Measurements from ENCODE around the gene TMEM267.
"Not testable (repeated sequence)": the region's sequence is repeated elsewhere in the genome, so short reads cannot be mapped to it uniquely, and the experiment has no call there.

TMEM267 gene

GRCh38 chr5:43441575-43441974 is 42.1 kb downstream of the TMEM267 start:
- not testable (repeated sequence) for DNase-seq

DNA sequence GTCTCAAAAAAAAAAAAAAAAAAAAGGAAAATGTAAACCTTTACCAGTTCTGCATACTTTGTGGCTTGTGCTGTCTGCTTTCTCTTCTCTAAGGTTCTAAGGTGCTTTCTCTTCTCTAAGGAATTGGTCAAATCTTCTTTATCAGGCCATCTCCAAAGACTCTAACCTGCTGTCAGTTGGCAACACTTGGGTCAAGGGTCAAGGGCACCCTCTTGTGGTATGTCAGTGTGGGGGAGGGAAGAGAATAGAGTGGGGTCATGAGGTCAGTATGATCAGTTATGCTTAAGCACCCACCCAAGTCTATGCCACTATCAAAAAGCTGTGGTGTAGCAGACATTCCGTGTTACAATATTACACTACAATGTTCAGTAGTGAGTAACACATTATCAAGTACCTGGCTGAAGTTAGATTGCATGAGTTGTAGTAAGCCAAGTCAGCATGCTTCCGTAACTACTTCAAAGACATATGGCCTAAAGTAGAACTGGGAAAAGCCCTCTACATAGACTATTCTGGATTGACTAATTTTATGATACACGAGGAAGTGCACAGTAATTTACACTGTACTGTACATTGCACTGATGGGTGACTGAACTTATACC is 46.5 kb downstream of the TMEM267 start:
- no peak for DNase-seq

DNA sequence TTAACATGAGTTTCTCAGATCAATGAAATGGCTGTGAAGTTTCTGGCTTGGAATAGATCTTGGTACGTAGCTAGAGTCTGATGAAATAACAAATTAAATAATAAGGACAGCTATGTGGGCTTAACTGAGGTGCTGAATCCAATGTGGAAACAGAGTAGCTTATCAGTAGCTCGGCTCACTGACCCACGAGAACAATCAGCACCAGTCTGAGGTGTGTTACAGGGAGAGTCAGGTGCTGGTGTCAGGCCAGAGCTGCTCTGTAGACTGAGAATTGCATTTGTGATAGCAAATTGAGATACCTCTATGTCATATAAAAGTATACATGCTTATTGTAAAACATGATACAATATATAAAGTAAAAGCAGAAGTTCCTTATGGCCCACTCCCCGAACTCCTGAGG is 50.3 kb downstream of the TMEM267 start:
- no peak for DNase-seq

DNA sequence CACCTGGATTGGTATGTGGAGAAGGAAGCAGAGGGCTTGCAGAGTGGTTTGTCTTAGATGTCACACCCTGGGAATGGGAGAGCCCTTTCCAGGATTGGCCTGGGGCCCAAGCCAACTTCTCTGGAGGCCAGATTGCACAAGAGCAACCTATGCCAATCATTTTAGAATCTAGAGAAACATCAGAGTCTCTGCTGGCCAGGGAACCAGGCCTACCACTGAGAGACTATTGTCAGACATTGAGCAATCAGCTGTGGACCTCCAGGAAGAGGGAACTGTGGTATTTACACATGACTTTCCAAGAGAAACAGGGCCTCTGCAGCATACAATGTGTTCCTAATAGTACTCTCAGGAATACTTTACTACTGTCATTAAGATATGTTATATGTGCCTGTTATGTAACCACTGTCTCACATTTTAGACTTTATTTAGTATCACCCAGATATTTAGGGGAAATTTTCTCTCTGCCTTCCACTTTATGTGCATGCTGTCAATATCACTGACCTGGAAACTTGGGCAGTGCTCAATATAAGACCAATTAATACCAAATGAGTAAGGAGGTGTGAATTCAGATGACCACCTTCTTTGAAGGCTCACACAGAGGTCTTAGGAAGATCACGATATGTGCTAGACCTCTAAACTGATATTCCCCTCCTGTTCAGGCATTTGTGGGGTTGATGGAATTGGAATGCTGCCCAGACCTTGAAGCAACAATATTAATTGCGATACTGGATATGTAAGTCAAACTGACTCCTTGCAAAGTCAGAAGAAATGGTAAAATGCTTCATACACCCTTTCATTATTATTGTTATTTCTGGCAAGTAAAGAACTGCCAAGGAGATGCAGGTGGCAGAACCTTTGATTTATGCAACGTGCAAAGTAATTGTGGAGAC is 50.9 kb downstream of the TMEM267 start:
- DNase-seq, result no peak

GRCh38 chr5:43429706-43430105 is 54.0 kb downstream of the TMEM267 start:
- no peak for DNase-seq

- DNase-seq, result no peak
Observed at GRCh38 chr5:43429016-43429415, 54.6 kb downstream of the TMEM267 start.

- DNase-seq, result no peak
Observed at GRCh38 chr5:43427306-43427705, 56.4 kb downstream of the TMEM267 start.

- no peak for DNase-seq
Observed at GRCh38 chr5:43425983-43426382, 57.7 kb downstream of the TMEM267 start.

DNA sequence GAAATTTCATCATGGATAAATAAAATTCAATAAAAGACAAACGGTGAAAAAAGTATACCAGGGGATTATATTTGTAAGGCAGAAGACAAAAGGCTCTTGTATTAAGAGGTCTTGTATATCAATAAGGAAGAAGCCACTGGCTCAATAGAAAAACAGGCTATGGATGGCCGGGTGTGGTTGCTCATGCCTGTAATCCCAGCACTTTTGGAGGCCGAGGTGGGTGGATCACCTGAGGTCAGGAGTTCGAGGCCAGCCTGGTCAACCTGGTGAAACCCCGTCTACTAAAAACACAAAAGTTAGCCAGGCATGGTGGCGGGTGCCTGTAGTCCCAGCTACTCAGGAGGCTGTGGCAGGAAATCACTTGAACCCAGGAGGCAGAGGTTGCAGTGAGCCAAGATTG is 60.6 kb downstream of the TMEM267 start:
- not testable (repeated sequence) for DNase-seq

GRCh38 chr5:43422143-43422542 is 61.5 kb downstream of the TMEM267 start:
- DNase-seq, result no peak

DNA sequence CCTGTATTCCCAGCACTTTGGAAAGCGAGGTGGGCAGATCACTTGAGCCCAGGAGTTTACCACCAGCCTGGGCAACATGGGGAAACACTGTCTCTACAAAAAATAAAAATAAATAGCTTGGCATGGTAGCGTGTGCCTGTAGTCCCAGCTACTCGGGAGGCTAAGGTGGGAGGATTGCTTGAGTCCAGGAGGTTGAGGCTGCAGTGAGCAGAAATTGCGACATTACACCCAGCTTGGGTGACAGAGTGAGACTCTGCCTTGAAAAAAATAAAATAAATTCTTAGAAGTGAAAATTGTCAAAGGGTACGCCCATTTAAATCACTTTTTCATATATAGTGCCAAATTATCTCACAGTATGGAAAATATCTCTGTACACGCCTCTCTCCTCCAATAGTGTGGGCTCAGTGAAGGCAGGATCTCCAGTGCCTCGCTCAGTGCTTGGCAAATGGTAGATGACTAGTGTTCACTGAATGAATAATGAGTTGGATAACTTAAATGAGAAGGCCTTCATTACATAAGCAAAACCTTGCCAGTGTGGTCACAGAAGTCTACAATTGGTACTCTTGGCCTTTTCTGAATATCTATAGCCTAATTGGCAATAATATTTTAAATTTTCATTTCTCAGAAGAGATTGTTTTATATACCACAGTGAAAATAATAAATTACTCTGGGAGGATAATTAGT is 62.1 kb downstream of the TMEM267 start:
- no peak for DNase-seq

DNA sequence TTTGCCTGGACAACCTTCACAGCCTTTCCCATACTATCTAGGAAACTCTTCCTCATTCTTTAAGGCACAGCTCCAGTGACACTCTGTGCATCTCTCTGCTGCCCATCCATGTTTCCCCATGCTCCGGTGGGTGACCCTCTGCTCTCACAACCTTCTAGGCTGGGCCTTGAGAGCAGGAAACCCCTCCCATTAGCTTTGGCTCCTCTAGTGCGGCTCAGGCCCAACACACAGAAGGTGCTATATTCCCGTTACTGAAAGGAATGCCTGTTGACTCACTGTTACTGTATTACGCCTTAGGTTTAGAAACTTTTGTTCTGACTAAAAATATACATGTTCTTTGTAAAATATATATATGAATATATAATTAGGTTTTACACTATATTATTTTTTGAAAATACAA is 63.4 kb downstream of the TMEM267 start:
- DNase-seq, result no peak

DNA sequence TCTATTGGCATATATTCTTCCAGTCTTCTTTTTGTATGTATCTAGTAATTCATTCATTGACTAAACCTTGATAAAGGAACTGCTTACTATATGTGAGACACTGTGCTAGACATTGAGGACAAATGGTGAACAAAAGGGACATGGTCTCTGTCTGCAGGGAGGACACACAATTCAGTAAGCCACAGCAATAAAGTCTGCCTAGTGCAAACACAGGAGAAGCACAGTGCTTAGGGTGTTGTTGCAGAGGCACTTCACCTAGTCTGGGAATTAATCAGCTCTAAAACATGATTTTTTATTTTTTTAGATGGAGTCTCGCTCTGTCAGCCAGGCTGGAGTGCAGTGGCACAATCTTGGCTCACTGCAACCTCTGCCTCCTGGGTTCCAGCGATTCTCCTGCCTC is 65.1 kb downstream of the TMEM267 start:
- no peak for DNase-seq

DNA sequence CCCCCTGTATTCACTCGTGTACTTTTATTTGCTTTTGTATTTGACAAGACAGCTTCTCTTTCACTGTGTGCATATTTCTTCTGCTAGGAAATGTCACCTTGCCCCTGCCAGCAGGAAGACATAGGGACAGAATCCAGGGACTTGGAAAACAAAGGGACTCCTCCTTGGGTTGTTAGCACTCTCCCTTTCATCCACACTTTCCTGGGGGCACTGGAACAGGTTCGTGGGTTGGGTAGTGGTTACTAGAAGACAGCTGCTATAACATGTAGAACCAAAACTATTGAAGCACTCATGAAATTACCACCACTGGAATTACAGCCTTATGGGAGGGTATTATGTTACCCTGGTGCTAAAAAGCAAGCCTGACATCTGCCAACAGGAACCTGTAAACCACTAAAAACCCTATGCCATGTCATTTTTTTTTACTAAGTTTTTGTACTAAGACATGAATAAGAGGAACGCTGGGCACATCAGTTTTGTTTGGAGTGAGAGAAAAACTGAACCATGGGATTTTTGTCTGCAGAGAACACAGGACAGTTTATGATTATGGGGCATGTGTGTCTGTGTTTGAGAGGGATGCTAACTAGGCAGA is 66.8 kb downstream of the TMEM267 start:
- no peak for DNase-seq

DNA sequence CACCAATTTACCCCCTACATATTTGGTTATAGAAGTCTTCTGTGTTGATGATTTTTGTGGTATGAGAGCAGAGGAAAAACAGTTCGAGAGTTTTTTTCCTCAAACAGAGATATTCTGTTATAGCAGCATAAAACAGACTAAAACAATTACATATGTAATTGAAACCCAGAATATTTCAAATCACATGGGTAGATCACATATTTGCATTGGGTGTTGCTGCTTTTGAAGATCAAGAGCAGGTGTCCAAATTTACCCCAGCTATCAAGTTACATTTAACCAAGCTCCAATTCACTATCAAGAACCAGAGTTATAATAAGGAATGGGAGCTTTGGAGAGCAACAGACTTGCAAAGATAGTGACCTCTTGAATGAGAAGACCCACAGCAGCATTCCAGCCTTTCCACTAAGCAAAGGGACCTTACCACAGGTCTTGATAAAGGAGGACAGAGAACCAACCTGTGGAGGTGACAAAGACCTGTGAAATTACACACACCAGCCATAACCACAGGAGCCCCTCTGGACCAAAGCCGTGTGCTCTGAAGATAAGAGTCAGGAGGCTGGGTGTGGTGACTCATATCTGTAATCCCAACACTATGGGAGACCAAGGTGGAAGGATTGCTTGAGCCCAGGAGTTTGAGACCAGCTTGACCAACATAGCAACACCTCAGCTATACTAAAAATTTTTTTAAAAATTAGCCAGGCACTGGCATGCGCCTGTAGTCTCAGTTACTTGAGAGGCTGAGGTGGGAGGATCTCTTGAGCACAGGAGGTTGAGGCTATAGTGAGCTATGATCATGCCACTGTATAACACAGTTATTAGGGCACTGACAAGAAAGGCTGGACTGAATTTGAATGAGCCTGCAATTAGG is 67.5 kb downstream of the TMEM267 start:
- DNase-seq, result no peak

- DNase-seq, result no peak
Observed at GRCh38 chr5:43413966-43414365, 69.7 kb downstream of the TMEM267 start.

DNA sequence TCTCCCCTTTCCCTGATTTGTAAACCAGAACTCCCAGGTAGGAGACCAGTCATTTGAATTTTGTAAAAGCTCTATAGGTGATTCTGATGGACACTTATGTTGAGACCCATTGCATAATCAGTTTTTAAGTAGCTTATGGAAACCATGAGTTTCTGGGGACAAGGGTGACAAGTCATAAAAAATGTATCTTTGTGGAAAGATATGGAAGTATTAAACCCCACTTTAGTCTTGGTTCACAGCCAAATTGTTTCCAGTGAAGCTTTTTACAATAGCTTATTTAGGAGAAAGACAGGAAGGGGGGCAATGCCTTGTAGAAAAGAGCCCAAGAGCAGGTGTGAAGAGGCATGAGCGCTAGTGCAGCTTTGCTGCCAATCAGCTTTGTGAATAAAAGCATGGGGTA is 71.0 kb downstream of the TMEM267 start:
- no peak for DNase-seq

DNA sequence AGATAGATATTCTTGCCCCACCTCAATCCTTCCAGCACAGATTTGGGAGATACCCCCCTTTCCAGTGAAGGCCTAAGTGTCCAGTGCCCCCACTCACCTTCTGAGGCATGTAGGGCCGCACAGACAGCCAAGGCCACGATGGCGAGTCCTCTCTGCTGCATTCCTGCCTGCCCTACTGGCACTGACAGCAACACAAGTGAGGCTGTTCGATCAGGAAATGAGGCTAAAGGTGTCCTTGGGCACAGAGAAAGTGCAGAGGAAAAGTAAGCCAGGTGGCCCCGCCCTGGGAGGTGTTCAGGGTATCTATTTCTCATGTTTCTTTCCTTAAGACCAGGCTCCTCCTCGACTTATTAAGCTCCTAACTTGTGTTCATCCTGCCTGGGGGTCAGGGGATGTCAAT is 71.5 kb downstream of the TMEM267 start, which contains the start of gene CCL28:
CCL28 (minus strand) TSS at position 236 of the 400 bp plus-strand sequence; CDS start at position 161, 75 bp downstream.
- no peak for DNase-seq

- no peak for DNase-seq
Observed at GRCh38 chr5:43411495-43411894, 72.2 kb downstream of the TMEM267 start.

DNA sequence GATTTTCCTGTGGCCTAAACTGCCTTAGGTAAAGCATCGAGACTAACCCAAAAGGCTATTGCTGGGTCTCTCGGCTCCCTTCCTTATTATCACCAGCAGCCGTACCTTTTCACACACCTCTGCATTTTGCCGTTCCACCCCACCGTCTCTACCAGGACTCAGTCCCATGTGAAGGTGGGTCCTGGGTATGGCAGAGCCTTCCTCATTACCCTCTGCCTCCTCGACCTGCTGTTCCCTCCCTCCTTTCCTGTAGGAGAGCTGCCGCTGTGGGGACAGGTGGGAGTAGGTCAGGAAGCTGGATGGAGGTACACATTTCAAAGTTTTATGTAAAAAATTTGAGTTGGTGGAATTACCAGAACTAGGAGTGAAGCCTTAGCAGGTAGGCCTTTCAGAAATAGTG is 73.3 kb downstream of the TMEM267 start:
- no peak for DNase-seq

- DNase-seq, result no peak
Observed at GRCh38 chr5:43409809-43410271, 73.8 kb downstream of the TMEM267 start.

- DNase-seq, result not testable (repeated sequence)
Observed at GRCh38 chr5:43402524-43403066, 81.1 kb downstream of the TMEM267 start.

Measured in central memory CD4-positive, alpha-beta T cell (primary cell).